ENCODE results near the gene ATF6B. TPM values are rescaled to one million over a fixed set of nuclear protein-coding genes. Genes with fewer than 3 reads are reported as not detected.

The ATF6B gene
- total and polyA plus RNA-seq, 7 donors = 13.0 to 35.2 (median 19.2) TPM

- peak within 1 kb of the TSS; percentile 67 for H3K27ac ChIP-seq
- H3K4me3 ChIP-seq = peak within 1 kb of the TSS; percentile 58
- DNase-seq = peak; percentile 56 to 80
- intact Hi-C loops (cut with DNase I) = no loop called here
- TF ChIP-seq, protein P1, sequence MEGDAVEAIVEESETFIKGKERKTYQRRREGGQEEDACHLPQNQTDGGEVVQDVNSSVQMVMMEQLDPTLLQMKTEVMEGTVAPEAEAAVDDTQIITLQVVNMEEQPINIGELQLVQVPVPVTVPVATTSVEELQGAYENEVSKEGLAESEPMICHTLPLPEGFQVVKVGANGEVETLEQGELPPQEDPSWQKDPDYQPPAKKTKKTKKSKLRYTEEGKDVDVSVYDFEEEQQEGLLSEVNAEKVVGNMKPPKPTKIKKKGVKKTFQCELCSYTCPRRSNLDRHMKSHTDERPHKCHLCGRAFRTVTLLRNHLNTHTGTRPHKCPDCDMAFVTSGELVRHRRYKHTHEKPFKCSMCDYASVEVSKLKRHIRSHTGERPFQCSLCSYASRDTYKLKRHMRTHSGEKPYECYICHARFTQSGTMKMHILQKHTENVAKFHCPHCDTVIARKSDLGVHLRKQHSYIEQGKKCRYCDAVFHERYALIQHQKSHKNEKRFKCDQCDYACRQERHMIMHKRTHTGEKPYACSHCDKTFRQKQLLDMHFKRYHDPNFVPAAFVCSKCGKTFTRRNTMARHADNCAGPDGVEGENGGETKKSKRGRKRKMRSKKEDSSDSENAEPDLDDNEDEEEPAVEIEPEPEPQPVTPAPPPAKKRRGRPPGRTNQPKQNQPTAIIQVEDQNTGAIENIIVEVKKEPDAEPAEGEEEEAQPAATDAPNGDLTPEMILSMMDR (IDR thresholded peaks at IDR 0.05) = no peak
- peaks cover 7% of the 10 kb centered on the region for H3K4me1 ChIP-seq
- H3K36me3 ChIP-seq (ENCODE audit: insufficient read depth in 1 of 2, low read depth in 1 of 2) = no peaks in the 10 kb centered on the region
- no peaks in the 10 kb centered on the region for H3K9me3 ChIP-seq
- 11 to 22% (median 13%) methylated on average over 9 to 12 of the region's 12 CpGs for WGBS, 3 donors
- ATAC-seq = peak in 3 of 4 donors; percentile 12 to 30 (median 17)
- H3K27me3 ChIP-seq (ENCODE audit: insufficient read depth in 3 of 3, low read length in 2 of 3) = peaks cover 0 to 20% (median 9%) of the 10 kb centered on the region in 3 donors
These were observed 18.8 kb downstream of the ATF6B start, which contains the start of gene TNXB for GRCh38 chr6:32109114-32109764. TSS of gene TNXB (minus strand) at chr6:32109338. CDS start at chr6:32098198, 11,140 bp downstream.

DNA sequence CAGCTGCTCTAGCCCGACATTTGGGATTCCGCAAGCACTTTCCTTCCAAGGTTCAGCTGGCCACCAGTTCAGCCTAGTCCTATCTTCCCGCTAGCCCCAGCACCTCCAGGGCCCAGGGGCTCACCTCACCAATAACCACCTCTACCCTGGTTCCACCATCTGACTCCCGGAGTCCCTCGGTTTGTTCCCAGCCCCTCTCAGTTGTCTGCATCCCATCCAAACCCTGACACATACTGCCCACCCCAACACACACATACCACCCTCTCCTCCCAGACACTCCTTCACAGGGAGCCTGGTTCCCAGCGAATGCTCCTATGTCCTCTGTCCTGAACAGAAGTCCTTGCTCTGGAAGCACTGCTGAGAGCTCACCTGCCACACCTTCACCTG is 19.3 kb downstream of the ATF6B start:
- Histone ChIP-seq H3K27me3 (ENCODE audit: insufficient read depth in 3 of 3, low read length in 2 of 3) (peaks cover 0 to 20% (median 9%) of the 10 kb centered on the region in 3 donors), H3K9me3 (no peaks in the 10 kb centered on the region), H3K27ac (peak overlapping the region; percentile 67), H3K4me1 (peaks cover 7% of the 10 kb centered on the region), H3K4me3 (peak overlapping the region; percentile 58), H3K36me3 (ENCODE audit: insufficient read depth in 1 of 2, low read depth in 1 of 2) (no peaks in the 10 kb centered on the region)
- intact Hi-C loops (cut with DNase I) = no loop called here
- DNase-seq (no peak), ATAC-seq (peak in 2 of 4 donors; percentile 2 to 4)
- 7 to 19% (median 12%) methylated on average over 6 of the region's 6 CpGs for WGBS, 3 donors
- TF ChIP-seq, protein P1 (IDR thresholded peaks at IDR 0.05) = no peak

DNA sequence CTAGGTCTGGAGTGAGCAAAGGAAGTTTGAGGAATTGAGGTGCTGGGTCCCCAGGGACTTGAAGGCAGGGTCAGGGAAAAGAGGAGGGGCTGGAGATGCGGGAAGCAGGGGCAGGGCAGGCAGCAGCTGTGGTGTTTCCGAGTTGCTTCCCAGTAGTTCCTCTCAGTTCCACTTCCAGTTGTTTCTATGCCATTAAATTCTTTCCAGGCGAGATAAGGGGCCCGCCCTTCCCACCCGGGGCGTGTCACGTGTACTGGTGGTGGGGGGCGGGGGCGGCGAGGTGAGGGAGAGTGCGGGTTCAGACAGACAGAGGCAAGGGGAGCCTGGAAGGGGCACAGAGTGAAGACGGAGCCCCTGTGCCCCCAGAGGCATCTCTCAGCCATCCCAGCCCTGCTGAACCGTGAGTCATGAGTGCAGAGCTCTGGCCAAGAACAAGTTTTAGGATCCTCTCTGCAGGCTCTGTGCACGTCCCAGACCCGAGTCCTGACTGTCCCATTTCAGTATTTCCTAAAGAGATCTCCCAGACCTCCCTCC is 19.9 kb downstream of the ATF6B start:
- TF ChIP-seq, protein P1 (IDR thresholded peaks at IDR 0.05) = no peak
- H3K4me3 ChIP-seq = peak overlapping the region; percentile 58
- ATAC-seq (peak; percentile 51 to 59 (median 54)), DNase-seq (peak; percentile 73 to 81)
- H3K27ac ChIP-seq = peak overlapping the region; percentile 67
- no peaks in the 10 kb centered on the region for H3K36me3 ChIP-seq (ENCODE audit: insufficient read depth in 1 of 2, low read depth in 1 of 2)
- H3K9me3 ChIP-seq = no peaks in the 10 kb centered on the region
- peaks cover 7% of the 10 kb centered on the region for H3K4me1 ChIP-seq
- intact Hi-C loops (cut with DNase I) = no loop called here
- 1 to 3% (median 2%) methylated on average over 14 to 15 of the region's 15 CpGs for WGBS, 3 donors
- peaks cover 0 to 20% (median 9%) of the 10 kb centered on the region in 3 donors for H3K27me3 ChIP-seq (ENCODE audit: insufficient read depth in 3 of 3, low read length in 2 of 3)

DNA sequence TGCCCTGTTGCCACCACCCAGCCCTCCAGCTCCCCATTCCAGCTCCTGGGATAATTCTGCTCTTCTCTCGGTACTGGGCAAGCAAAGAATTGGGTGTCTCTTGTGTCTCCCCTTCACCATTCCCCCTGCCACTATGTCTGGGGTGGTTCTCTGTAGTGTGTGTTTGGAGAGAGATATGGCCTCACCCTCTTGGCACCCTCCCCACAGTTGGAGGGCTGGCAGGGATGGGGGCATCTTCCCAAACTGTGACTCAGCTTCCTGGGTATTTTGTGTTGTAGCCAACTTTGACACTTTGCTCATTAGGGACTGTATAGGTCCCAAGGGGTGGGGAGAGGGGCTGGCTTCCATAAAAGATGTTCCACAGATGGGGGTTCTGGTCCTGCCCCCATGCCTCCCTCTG is 20.6 kb downstream of the ATF6B start:
- peaks cover 0 to 20% (median 9%) of the 10 kb centered on the region in 3 donors for H3K27me3 ChIP-seq (ENCODE audit: insufficient read depth in 3 of 3, low read length in 2 of 3)
- ATAC-seq (peak in 1 of 4 donors; percentile 29), DNase-seq (no peak)
- peak overlapping the region; percentile 67 for H3K27ac ChIP-seq
- no peaks in the 10 kb centered on the region for H3K9me3 ChIP-seq
- WGBS, 3 donors = 40 to 64% (median 59%) methylated on average over 1 of the region's 1 CpG
- H3K4me3 ChIP-seq = peak overlapping the region; percentile 58
- H3K4me1 ChIP-seq = peaks cover 7% of the 10 kb centered on the region
- H3K36me3 ChIP-seq (ENCODE audit: insufficient read depth in 1 of 2, low read depth in 1 of 2) = no peaks in the 10 kb centered on the region
- TF ChIP-seq, protein P1 (IDR thresholded peaks at IDR 0.05) = no peak
- intact Hi-C loops (cut with DNase I) = no loop called here

Data from psoas muscle (tissue), 8 donors.